ENCODE data around the gene SRC.

DNA sequence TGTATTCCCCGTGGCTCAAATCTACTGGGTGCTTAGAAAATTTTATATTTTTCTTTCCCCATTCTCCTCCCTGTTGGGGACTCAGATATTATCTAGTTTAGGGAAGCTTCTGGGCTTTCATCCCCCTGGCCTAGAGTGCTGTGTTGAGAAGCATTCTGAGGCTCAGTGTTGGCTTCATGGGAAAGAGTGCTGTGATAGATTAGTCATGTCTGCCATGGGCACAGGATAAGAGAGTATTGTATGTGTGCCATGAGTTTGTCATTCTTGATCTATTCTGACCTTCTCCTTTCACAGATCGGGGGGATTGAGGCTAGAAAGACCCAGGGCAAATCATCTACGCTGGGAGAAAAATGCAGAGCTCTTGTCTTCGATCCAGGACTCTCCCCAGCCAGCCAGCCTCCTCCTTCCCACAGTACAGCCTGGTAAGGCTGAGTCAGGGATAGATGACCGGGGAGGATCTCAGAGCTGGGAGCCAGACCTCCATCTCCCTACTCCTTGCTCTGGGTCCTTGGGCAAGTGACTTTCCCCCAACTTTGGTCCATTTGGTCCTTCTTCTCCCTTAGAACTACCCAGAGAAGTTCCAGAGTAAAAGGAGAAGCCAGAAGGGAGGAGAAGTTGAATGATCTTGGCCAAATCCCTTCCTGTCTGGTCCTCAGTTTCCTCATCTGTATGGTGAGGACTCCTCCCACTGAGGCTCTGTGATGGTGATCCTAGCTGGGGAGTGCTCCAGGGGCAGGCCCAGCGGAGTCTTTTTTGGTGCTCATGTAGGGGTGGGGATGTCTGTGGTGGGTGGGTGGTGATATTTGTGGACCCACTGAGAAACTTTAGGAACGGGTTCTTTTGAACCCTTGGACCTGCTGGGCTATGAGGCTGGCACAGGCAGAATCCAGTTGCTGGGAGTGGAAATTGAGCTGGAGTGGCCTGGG, 5.0 kb downstream of the SRC start:
- TF ChIP-seq EZH2 (IDR thresholded peaks at IDR 0.05; ENCODE audit: low read length, unreplicated experiment) = no peak
- TF ChIP-seq, protein P1, sequence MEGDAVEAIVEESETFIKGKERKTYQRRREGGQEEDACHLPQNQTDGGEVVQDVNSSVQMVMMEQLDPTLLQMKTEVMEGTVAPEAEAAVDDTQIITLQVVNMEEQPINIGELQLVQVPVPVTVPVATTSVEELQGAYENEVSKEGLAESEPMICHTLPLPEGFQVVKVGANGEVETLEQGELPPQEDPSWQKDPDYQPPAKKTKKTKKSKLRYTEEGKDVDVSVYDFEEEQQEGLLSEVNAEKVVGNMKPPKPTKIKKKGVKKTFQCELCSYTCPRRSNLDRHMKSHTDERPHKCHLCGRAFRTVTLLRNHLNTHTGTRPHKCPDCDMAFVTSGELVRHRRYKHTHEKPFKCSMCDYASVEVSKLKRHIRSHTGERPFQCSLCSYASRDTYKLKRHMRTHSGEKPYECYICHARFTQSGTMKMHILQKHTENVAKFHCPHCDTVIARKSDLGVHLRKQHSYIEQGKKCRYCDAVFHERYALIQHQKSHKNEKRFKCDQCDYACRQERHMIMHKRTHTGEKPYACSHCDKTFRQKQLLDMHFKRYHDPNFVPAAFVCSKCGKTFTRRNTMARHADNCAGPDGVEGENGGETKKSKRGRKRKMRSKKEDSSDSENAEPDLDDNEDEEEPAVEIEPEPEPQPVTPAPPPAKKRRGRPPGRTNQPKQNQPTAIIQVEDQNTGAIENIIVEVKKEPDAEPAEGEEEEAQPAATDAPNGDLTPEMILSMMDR (conservative IDR thresholded peaks at IDR 0.05; ENCODE audit: low read depth, low read length) = no peak
- TF ChIP-seq EZH2phosphoT487 (IDR thresholded peaks at IDR 0.05; ENCODE audit: borderline replicate concordance, low read length) = no peak

All from PC-3 (cell line).